Measurements from ENCODE around the gene RNF133.

Gene RNF133

DNA sequence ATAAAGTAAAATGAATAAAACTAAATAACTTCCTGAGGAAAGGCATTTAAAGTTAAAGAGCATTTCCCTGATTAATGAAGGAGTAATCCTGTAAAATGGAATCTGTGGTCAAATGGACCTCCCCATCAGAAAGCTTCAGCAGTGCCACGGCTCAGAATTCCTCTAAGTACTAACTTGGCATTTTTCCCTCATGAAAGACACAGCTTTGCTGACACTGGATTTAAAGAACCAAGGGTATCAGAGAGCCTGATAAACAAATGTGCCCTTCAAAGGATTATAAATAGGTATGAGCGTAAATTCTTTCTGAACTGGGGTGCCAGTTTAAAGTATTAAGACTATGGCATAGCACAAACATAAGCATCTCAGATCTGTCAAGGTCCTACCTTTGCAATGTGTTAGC is 28.0 kb upstream of the RNF133 start:
- no CpG with 5 or more reads among the region's 2 CpGs for WGBS (ENCODE audit: extremely low coverage, insufficient coverage, insufficient read length)
- Histone ChIP-seq H4K8ac (ENCODE audit: low read depth, low read length) (no peak overlapping the region), H4K91ac (ENCODE audit: low read depth, low read length) (no peak overlapping the region), H3K27ac (ENCODE audit: low read depth, low read length) (no peak overlapping the region), H3K4ac (ENCODE audit: low read depth, low read length) (no peak overlapping the region), H2AK5ac (ENCODE audit: low read length) (no peak overlapping the region), H3K14ac (ENCODE audit: low read length) (no peak overlapping the region), H3K79me1 (ENCODE audit: low read length) (no peaks in the 10 kb centered on the region), H4K12ac (ENCODE audit: low read depth, low read length) (no peak overlapping the region), H2AFZ (ENCODE audit: insufficient read depth, low read length, poor library complexity) (no peak overlapping the region), H3K18ac (ENCODE audit: low read length) (no peak overlapping the region), H2BK5ac (ENCODE audit: low read depth, low read length, poor library complexity) (no peak overlapping the region), H2BK120ac (ENCODE audit: insufficient read depth, low read length, poor library complexity) (no peak overlapping the region), H3K23ac (ENCODE audit: low read length) (no peak overlapping the region), H3K9me3 (ENCODE audit: insufficient read depth, low read depth, low read length) (no peaks in the 10 kb centered on the region), H3K9ac (ENCODE audit: low read length) (no peak overlapping the region), H3K4me1 (ENCODE audit: control insufficient read depth in 1 of 2, insufficient read depth in 2 of 2, low read length in 2 of 2) (no peaks in the 10 kb centered on the region), H3K27me3 (ENCODE audit: insufficient read depth, low read length) (no peaks in the 10 kb centered on the region), H2BK12ac (ENCODE audit: low read length) (no peak overlapping the region), H3K79me2 (ENCODE audit: control insufficient read depth, insufficient read depth, low read length, poor library complexity) (no peaks in the 10 kb centered on the region), H3K36me3 (ENCODE audit: control insufficient read depth in 1 of 2, insufficient read depth in 2 of 2, low read length in 2 of 2) (no peaks in the 10 kb centered on the region), H3K4me3 (ENCODE audit: low read depth, low read length) (no peak overlapping the region), H3K4me2 (ENCODE audit: low read length) (no peak overlapping the region)
- no peak for DNase-seq

DNA sequence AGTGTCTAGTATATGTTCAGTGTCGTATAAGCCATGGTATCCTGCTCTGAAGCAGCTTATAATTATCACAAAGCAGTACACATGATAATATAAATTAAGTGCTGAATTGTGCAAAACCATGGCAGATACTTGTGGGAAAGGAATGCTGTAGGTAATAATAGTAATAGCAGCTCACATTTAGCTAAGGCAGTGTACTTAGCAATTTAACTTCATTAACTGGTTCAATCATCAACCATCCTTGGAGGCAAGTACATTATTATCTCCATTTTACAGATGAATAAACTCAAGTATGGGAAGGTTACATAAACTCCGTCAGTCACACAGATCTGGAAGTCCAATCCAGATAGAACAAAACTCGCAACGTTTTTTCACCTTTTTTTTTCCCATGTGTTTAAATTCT is 25.4 kb upstream of the RNF133 start:
- Histone ChIP-seq H3K9me3 (ENCODE audit: insufficient read depth, low read depth, low read length) (no peaks in the 10 kb centered on the region), H3K36me3 (ENCODE audit: control insufficient read depth in 1 of 2, insufficient read depth in 2 of 2, low read length in 2 of 2) (no peaks in the 10 kb centered on the region), H4K91ac (ENCODE audit: low read depth, low read length) (no peak overlapping the region), H3K79me1 (ENCODE audit: low read length) (no peaks in the 10 kb centered on the region), H2AK5ac (ENCODE audit: low read length) (no peak overlapping the region), H4K12ac (ENCODE audit: low read depth, low read length) (no peak overlapping the region), H3K23ac (ENCODE audit: low read length) (no peak overlapping the region), H3K27me3 (ENCODE audit: insufficient read depth, low read length) (no peaks in the 10 kb centered on the region), H2BK12ac (ENCODE audit: low read length) (no peak overlapping the region), H3K4me3 (ENCODE audit: low read depth, low read length) (no peak overlapping the region), H3K4me2 (ENCODE audit: low read length) (no peak overlapping the region), H3K27ac (ENCODE audit: low read depth, low read length) (no peak overlapping the region), H2AFZ (ENCODE audit: insufficient read depth, low read length, poor library complexity) (no peak overlapping the region), H3K9ac (ENCODE audit: low read length) (no peak overlapping the region), H3K14ac (ENCODE audit: low read length) (no peak overlapping the region), H2BK5ac (ENCODE audit: low read depth, low read length, poor library complexity) (no peak overlapping the region), H3K18ac (ENCODE audit: low read length) (no peak overlapping the region), H3K4me1 (ENCODE audit: control insufficient read depth in 1 of 2, insufficient read depth in 2 of 2, low read length in 2 of 2) (no peaks in the 10 kb centered on the region), H3K4ac (ENCODE audit: low read depth, low read length) (no peak overlapping the region), H3K79me2 (ENCODE audit: control insufficient read depth, insufficient read depth, low read length, poor library complexity) (no peaks in the 10 kb centered on the region), H4K8ac (ENCODE audit: low read depth, low read length) (no peak overlapping the region), H2BK120ac (ENCODE audit: insufficient read depth, low read length, poor library complexity) (no peak overlapping the region)
- WGBS (ENCODE audit: extremely low coverage, insufficient coverage, insufficient read length) = no CpG with 5 or more reads among the region's 4 CpGs
- DNase-seq = no peak

DNA sequence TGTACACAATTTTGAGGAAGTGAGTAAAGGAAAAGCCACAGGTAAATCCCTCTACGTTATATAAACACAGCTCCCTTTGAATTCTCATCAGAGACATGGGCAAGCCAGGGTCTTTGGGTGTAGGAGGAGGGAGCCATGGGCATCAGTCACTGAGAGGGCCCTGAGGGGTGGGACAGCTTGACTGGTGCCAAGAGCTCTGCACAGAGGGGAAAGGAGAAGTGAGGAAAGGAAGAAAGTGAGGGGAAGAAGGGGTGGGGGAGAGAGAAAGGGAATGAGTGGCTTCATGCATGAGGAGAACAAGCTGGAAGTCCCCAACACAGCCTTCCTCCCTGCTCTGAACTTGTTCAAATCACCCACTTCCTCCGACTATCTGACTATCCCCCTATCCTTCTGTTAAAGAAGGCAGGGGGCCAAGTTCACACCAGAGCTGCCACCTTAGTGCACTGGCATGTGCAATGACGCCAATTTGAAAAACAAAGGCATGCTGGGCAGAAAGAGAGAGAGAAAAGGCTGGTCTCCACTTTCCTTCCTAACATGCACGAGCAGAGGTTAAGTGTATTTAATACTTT is 20.2 kb upstream of the RNF133 start:
- Histone ChIP-seq H3K27ac (ENCODE audit: low read depth, low read length) (no peak overlapping the region), H3K14ac (ENCODE audit: low read length) (no peak overlapping the region), H3K79me2 (ENCODE audit: control insufficient read depth, insufficient read depth, low read length, poor library complexity) (no peaks in the 10 kb centered on the region), H2BK5ac (ENCODE audit: low read depth, low read length, poor library complexity) (no peak overlapping the region), H3K4ac (ENCODE audit: low read depth, low read length) (no peak overlapping the region), H3K4me3 (ENCODE audit: low read depth, low read length) (no peak overlapping the region), H3K18ac (ENCODE audit: low read length) (no peak overlapping the region), H4K12ac (ENCODE audit: low read depth, low read length) (no peak overlapping the region), H3K36me3 (ENCODE audit: control insufficient read depth in 1 of 2, insufficient read depth in 2 of 2, low read length in 2 of 2) (no peaks in the 10 kb centered on the region), H2BK12ac (ENCODE audit: low read length) (no peak overlapping the region), H2BK120ac (ENCODE audit: insufficient read depth, low read length, poor library complexity) (no peak overlapping the region), H3K23ac (ENCODE audit: low read length) (no peak overlapping the region), H4K91ac (ENCODE audit: low read depth, low read length) (no peak overlapping the region), H4K8ac (ENCODE audit: low read depth, low read length) (no peak overlapping the region), H3K9me3 (ENCODE audit: insufficient read depth, low read depth, low read length) (no peaks in the 10 kb centered on the region), H3K79me1 (ENCODE audit: low read length) (no peaks in the 10 kb centered on the region), H2AK5ac (ENCODE audit: low read length) (no peak overlapping the region), H3K9ac (ENCODE audit: low read length) (no peak overlapping the region), H3K4me2 (ENCODE audit: low read length) (no peak overlapping the region), H3K27me3 (ENCODE audit: insufficient read depth, low read length) (no peaks in the 10 kb centered on the region), H2AFZ (ENCODE audit: insufficient read depth, low read length, poor library complexity) (no peak overlapping the region), H3K4me1 (ENCODE audit: control insufficient read depth in 1 of 2, insufficient read depth in 2 of 2, low read length in 2 of 2) (no peaks in the 10 kb centered on the region)
- DNase-seq = no peak
- no CpG with 5 or more reads among the region's 4 CpGs for WGBS (ENCODE audit: extremely low coverage, insufficient coverage, insufficient read length)

DNA sequence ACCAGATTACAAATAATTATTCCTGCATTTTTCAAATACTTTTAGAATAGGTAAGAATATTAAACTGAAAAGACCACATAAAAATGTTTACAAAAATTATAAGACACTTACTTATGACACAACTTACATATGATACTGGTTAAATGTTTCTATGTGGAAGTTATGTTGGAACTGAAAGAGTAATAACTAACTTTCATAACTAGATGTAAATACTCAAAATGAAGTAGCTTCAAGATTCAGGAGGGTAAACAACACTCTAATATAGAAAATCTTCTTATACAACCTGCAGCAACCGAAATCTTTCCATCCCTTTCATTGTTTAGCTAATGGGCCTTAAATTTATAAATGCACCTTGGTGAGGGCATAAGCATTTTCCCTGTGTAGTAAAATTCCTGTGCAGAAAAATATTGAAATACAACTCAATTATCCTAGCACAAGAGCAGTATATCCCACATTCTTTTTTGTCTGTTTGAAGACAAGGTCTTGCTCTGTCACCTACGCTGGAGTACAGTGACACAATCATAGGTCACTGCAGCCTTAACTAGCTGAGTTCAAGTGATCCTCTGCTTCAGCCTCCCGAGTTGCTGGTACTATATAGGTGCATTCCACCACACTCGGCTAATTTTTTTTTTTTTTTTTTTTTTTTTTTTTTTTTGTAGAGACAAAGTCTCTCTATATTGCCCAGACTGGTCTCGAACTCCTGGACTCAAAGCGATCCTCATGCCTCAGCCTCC is 18.6 kb upstream of the RNF133 start:
- H4K8ac ChIP-seq (ENCODE audit: low read depth, low read length) = no peak overlapping the region
- H3K79me2 ChIP-seq (ENCODE audit: control insufficient read depth, insufficient read depth, low read length, poor library complexity) = no peaks in the 10 kb centered on the region
- WGBS (ENCODE audit: extremely low coverage, insufficient coverage, insufficient read length) = no CpG with 5 or more reads among the region's 6 CpGs
- H3K4me2 ChIP-seq (ENCODE audit: low read length) = no peak overlapping the region
- no peak overlapping the region for H3K4me3 ChIP-seq (ENCODE audit: low read depth, low read length)
- no peak overlapping the region for H2BK12ac ChIP-seq (ENCODE audit: low read length)
- no peak overlapping the region for H2AFZ ChIP-seq (ENCODE audit: insufficient read depth, low read length, poor library complexity)
- no peaks in the 10 kb centered on the region for H3K9me3 ChIP-seq (ENCODE audit: insufficient read depth, low read depth, low read length)
- H3K14ac ChIP-seq (ENCODE audit: low read length) = no peak overlapping the region
- no peak overlapping the region for H3K27ac ChIP-seq (ENCODE audit: low read depth, low read length)
- H4K91ac ChIP-seq (ENCODE audit: low read depth, low read length) = no peak overlapping the region
- H4K12ac ChIP-seq (ENCODE audit: low read depth, low read length) = no peak overlapping the region
- no peaks in the 10 kb centered on the region for H3K36me3 ChIP-seq (ENCODE audit: control insufficient read depth in 1 of 2, insufficient read depth in 2 of 2, low read length in 2 of 2)
- no peak overlapping the region for H3K4ac ChIP-seq (ENCODE audit: low read depth, low read length)
- no peak for DNase-seq
- no peak overlapping the region for H2BK120ac ChIP-seq (ENCODE audit: insufficient read depth, low read length, poor library complexity)
- no peak overlapping the region for H2AK5ac ChIP-seq (ENCODE audit: low read length)
- no peak overlapping the region for H3K18ac ChIP-seq (ENCODE audit: low read length)
- H3K79me1 ChIP-seq (ENCODE audit: low read length) = no peaks in the 10 kb centered on the region
- no peak overlapping the region for H3K23ac ChIP-seq (ENCODE audit: low read length)
- H3K9ac ChIP-seq (ENCODE audit: low read length) = no peak overlapping the region
- H2BK5ac ChIP-seq (ENCODE audit: low read depth, low read length, poor library complexity) = no peak overlapping the region
- no peaks in the 10 kb centered on the region for H3K4me1 ChIP-seq (ENCODE audit: control insufficient read depth in 1 of 2, insufficient read depth in 2 of 2, low read length in 2 of 2)
- no peaks in the 10 kb centered on the region for H3K27me3 ChIP-seq (ENCODE audit: insufficient read depth, low read length)

All from trophoblast cell (in vitro differentiated cells and primary cell).